ENCODE data around the gene ENDOU. TPM values are rescaled to one million over a fixed set of nuclear protein-coding genes. Genes with fewer than 3 reads are reported as not detected.
"Not testable (repeated sequence)": the region's sequence is repeated elsewhere in the genome, so short reads cannot be mapped to it uniquely, and the experiment has no call there.

Gene ENDOU
- total RNA-seq, 2 donors from 2014 or later = 0.49 TPM; not detected in 1

DNA sequence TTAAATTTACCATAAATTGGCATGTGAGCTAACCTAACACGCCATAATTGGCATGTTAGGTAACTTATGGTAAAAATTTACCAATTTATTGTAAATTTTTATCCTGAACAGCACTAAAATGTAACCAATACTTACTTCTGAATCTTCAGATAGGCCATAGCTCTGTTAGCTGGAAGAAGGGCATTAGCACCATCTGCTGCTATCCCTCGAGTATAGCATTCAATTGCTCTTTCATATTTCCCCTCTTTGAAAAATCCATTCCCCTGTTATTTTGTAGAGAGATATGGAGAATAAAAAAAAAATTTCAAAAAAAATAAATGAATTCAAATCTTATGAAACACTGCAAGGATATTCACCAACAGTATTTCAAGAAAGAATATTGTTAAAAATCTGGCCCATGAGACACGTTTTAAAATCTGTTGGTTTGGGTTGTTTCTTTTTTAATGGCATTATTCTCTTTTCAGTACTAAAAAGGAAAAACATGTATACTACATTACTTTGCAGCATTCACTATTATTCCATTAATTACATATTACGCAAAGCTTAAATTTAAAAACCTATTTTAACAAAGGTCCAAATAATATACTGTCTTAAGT is 38.5 kb downstream of the ENDOU start:
- Histone ChIP-seq H3K36me3 (peaks cover 3% of the 10 kb centered on the region), H3K9me3 (no peaks in the 10 kb centered on the region), H3K27ac (no peak overlapping the region), H3K4me3 (no peak overlapping the region), H3K27me3 (replicated peaks; ENCODE audit: insufficient read depth) (no peaks in the 10 kb centered on the region), H3K4me1 (ENCODE audit: control insufficient read depth in 1 of 2, low read depth in 2 of 2) (no peaks in the 10 kb centered on the region)
- DNase-seq (ENCODE audit: low spot score) = no peak
- TF ChIP-seq, protein P1, sequence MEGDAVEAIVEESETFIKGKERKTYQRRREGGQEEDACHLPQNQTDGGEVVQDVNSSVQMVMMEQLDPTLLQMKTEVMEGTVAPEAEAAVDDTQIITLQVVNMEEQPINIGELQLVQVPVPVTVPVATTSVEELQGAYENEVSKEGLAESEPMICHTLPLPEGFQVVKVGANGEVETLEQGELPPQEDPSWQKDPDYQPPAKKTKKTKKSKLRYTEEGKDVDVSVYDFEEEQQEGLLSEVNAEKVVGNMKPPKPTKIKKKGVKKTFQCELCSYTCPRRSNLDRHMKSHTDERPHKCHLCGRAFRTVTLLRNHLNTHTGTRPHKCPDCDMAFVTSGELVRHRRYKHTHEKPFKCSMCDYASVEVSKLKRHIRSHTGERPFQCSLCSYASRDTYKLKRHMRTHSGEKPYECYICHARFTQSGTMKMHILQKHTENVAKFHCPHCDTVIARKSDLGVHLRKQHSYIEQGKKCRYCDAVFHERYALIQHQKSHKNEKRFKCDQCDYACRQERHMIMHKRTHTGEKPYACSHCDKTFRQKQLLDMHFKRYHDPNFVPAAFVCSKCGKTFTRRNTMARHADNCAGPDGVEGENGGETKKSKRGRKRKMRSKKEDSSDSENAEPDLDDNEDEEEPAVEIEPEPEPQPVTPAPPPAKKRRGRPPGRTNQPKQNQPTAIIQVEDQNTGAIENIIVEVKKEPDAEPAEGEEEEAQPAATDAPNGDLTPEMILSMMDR (IDR thresholded peaks at IDR 0.05) = peak; percentile 45
- ATAC-seq (ENCODE audit: insufficient number of reproducible peaks, low FRiP score, low read depth) = no peak

DNA sequence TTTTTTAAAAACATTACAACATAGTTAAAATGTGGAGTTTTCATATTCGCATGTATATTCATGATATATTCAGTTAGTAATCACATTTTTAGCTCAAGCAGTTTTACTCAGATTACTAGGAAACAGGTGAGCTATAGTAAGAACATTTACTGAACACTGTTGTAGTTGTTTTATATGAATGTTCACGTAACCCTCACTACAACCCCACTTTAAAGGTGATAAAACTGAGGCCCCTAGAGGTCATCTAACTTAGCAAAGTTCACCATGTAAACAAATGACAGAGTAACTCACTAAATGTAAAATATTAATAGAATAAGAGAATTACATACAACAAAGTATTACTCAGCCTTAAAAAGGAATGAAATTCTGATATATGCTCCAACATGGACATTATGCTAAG is 45.5 kb downstream of the ENDOU start:
- Histone ChIP-seq H3K27me3 (replicated peaks; ENCODE audit: insufficient read depth) (no peaks in the 10 kb centered on the region), H3K4me3 (no peak overlapping the region), H3K27ac (no peak overlapping the region), H3K9me3 (no peaks in the 10 kb centered on the region), H3K4me1 (ENCODE audit: control insufficient read depth in 1 of 2, low read depth in 2 of 2) (no peaks in the 10 kb centered on the region), H3K36me3 (peaks cover 6% of the 10 kb centered on the region)
- DNase-seq (ENCODE audit: low spot score) = no peak
- TF ChIP-seq, protein P1 (IDR thresholded peaks at IDR 0.05) = no peak
- ATAC-seq (ENCODE audit: insufficient number of reproducible peaks, low FRiP score, low read depth) = no peak

DNA sequence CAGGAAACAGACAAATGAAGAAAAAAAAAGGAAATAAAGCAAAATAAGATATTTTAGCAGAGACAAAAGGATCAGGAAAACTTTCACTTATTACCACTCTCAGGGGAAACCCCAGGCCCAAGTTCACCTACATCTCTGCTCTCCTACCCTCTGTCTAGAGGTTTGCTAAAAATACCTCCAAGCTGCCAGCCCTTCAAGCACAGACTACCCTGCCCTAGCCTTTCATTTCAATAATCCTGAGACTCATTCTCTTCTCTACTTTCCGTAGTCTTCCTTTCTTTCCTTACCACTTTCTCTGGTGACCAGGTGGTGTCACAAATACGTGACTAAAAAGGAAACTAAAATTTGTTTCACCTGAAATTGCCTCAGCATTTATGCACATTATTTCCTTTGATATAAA is 53.2 kb downstream of the ENDOU start:
- H3K36me3 ChIP-seq = peaks cover 3% of the 10 kb centered on the region
- no peak for DNase-seq (ENCODE audit: low spot score)
- ATAC-seq (ENCODE audit: insufficient number of reproducible peaks, low FRiP score, low read depth) = no peak
- H3K4me1 ChIP-seq (ENCODE audit: control insufficient read depth in 1 of 2, low read depth in 2 of 2) = no peaks in the 10 kb centered on the region
- H3K9me3 ChIP-seq = no peaks in the 10 kb centered on the region
- TF ChIP-seq, protein P1 (IDR thresholded peaks at IDR 0.05) = no peak
- H3K27ac ChIP-seq = no peak overlapping the region
- H3K4me3 ChIP-seq = no peak overlapping the region
- H3K27me3 ChIP-seq (replicated peaks; ENCODE audit: insufficient read depth) = no peaks in the 10 kb centered on the region

DNA sequence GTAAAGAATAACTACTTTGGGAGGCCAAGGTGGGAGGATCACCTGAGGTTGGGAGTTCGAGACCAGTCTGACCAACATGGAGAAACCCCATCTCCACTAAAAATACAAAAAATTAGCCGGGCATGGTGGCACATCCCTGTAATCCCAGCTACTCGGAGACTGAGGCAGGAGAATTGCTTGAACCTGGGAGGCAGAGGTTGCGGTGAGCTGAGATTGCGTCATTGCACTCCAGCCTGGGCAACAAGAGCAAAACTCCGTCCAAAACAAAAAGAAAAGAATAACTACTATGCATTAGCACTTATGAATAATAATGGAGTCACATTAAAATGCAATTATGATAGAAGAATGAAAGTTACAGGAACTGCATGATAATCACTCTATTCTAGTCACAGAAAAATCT is 57.4 kb downstream of the ENDOU start:
- H3K27ac ChIP-seq; ATAC-seq (ENCODE audit: insufficient number of reproducible peaks, low FRiP score, low read depth); H3K9me3 ChIP-seq; DNase-seq (ENCODE audit: low spot score); H3K27me3 ChIP-seq (replicated peaks; ENCODE audit: insufficient read depth); H3K4me1 ChIP-seq (ENCODE audit: control insufficient read depth in 1 of 2, low read depth in 2 of 2); H3K4me3 ChIP-seq; H3K36me3 ChIP-seq: not testable (repeated sequence)

Other genes starting within 250 kb of the ENDOU start
- 10 to 100 TPM in 1 of 2 donors, 1 to 10 TPM in 1; 8.1 to 16.8 TPM for gene RPAP3, start 19.5 kb downstream of the ENDOU start, total RNA-seq
- gene RAPGEF3, start 33.4 kb upstream of the ENDOU start, total RNA-seq = 10 to 100 TPM; 40.9 to 77.4 TPM
- gene SLC48A1, start 47.7 kb upstream of the ENDOU start, total RNA-seq = 100 to 1,000 TPM in 1 of 2 donors, 10 to 100 TPM in 1; 60.5 to 107 TPM
- gene HDAC7, start 94.4 kb upstream of the ENDOU start, total RNA-seq = 100 to 1,000 TPM in 1 of 2 donors, 10 to 100 TPM in 1; 77.8 to 112 TPM
- 10 to 100 TPM in 1 of 2 donors, 1 to 10 TPM in 1; 6.8 to 10.3 TPM for gene VDR, start 179.5 kb upstream of the ENDOU start, total RNA-seq
- gene TMEM106C, start 238.1 kb upstream of the ENDOU start, total RNA-seq = 100 to 1,000 TPM in 1 of 2 donors, 10 to 100 TPM in 1; 48.1 to 149 TPM